HepG2 (cell line): ENCODE results near the gene SLC2A6. TPM values are rescaled to one million over a fixed set of nuclear protein-coding genes. Genes with fewer than 3 reads are reported as not detected.
A peak's percentile ranks its signal among the peaks of the same experiment; 100 is the strongest.

ENCODE experiments used
- ARHGAP35 ChIP-seq: sonication (generic); formaldehyde crosslinking; IDR thresholded peaks from 2 replicates; pipeline ENCODE4 v1.9.0; 2022; ENCODE audit warnings: mild to moderate bottlenecking, inconsistent platforms, moderate library complexity, missing genetic modification reagents, borderline replicate concordance
- DNMT1 ChIP-seq: sonication (generic); formaldehyde crosslinking; IDR thresholded peaks from 2 replicates; pipeline ENCODE4 v1.5.1; 2020; ENCODE audit warnings: mild to moderate bottlenecking, missing genetic modification reagents
- EEA1 ChIP-seq: sonication (generic); formaldehyde crosslinking; IDR thresholded peaks from 2 replicates; pipeline ENCODE4 v1.5.1; 2020; ENCODE audit warnings: mild to moderate bottlenecking, missing genetic modification reagents, borderline replicate concordance
- ERF ChIP-seq: IDR thresholded peaks from 2 replicates; pipeline ENCODE4 v1.6.1; 2018; ENCODE audit warnings: missing biosample characterization, missing genetic modification reagents
- HIVEP1 ChIP-seq: sonication (generic); formaldehyde crosslinking; IDR thresholded peaks from 2 replicates; pipeline ENCODE4 v1.4.0; 2020; ENCODE audit warnings: mild to moderate bottlenecking, missing genetic modification reagents
- IKZF4 ChIP-seq: sonication (generic); formaldehyde crosslinking; IDR thresholded peaks from 2 replicates; pipeline ENCODE4 v1.5.1; 2020; ENCODE audit warnings: borderline replicate concordance, mild to moderate bottlenecking, low read depth, missing genetic modification reagents; ENCODE audit errors: not compliant biosample characterization
- KDM6A ChIP-seq: IDR thresholded peaks from 2 replicates; pipeline ENCODE4 v1.6.1; 2016; ENCODE audit warnings: low read depth
- POGZ ChIP-seq: sonication (generic); formaldehyde crosslinking; IDR thresholded peaks from 2 replicates; pipeline ENCODE4 v1.4.0; 2020; ENCODE audit warnings: mild to moderate bottlenecking, missing genetic modification reagents
- RXRB ChIP-seq: IDR thresholded peaks from 2 replicates; pipeline ENCODE4 v1.6.1; 2016; ENCODE audit warnings: borderline replicate concordance, missing genetic modification reagents, missing compliant biosample characterization
- TCF7 ChIP-seq: sonication (generic); IDR thresholded peaks from 2 replicates; pipeline ENCODE4 v1.6.1; 2016; ENCODE audit warnings: antibody characterized with exemption, low read depth
- ZNF670 ChIP-seq: sonication (generic); formaldehyde crosslinking; IDR thresholded peaks from 2 replicates; pipeline ENCODE4 v1.8.0; 2022; ENCODE audit warnings: mild to moderate bottlenecking, missing genetic modification reagents, borderline replicate concordance
- ZNF781 ChIP-seq: sonication (generic); formaldehyde crosslinking; IDR thresholded peaks from 2 replicates; pipeline ENCODE4 v1.5.1; 2020; ENCODE audit warnings: borderline replicate concordance, mild to moderate bottlenecking, missing genetic modification reagents; ENCODE audit errors: not compliant biosample characterization
- ZNF879 ChIP-seq: sonication (generic); formaldehyde crosslinking; IDR thresholded peaks from 2 replicates; pipeline ENCODE4 v1.8.1; 2023; ENCODE audit warnings: missing genetic modification reagents
- polyA plus RNA-seq, 8 experiments: library from polyadenylated mRNA; depleted of rRNA in 3 of 8; stranded (reverse) in 7 of 8; unstranded in 1 of 8; fragments of >200 nt; fragmentation: Illumina TruSeq in 4 of 8; extraction: Trizol in 4 of 8; gene quantifications; 2 replicates each; pipeline versions ENCODE4 v1.2.1 to v1.2.3, GENCODE V29; 2011 to 2016; ENCODE audit warnings: low read depth in 4 of 8, missing spikeins in 1 of 8, mixed read lengths in 1 of 8; ENCODE audit not compliant: insufficient read depth in 1 of 8
- total RNA-seq, 5 experiments: library from RNA; depleted of rRNA; stranded (reverse); fragments of >200 nt; fragmentation: Illumina TruSeq; extraction: Trizol; gene quantifications; 2 replicates each; pipeline ENCODE4 v1.2.3, GENCODE V29; 2016; ENCODE audit warnings: low read depth in 1 of 5
- TF ChIP-seq, protein P1 (sequence below): sonication (generic); formaldehyde crosslinking; IDR thresholded peaks from 2 replicates; pipeline ENCODE4 v1.5.1; 2020; ENCODE audit warnings: mild to moderate bottlenecking, moderate library complexity, missing genetic modification reagents
- TF ChIP-seq, protein P2 (sequence below): sonication (generic); formaldehyde crosslinking; conservative IDR thresholded peaks from 2 replicates; pipeline ENCODE4 v1.4.0; 2020; ENCODE audit warnings: missing genetic modification reagents
- TF ChIP-seq, protein P3 (sequence below): sonication (generic); formaldehyde crosslinking; conservative IDR thresholded peaks from 2 replicates; pipeline ENCODE4 v1.4.0; 2020; ENCODE audit warnings: missing genetic modification reagents
- TF ChIP-seq, protein P4 (sequence below): sonication (generic); formaldehyde crosslinking; IDR thresholded peaks from 2 replicates; pipeline ENCODE4 v1.4.0; 2020; ENCODE audit warnings: missing genetic modification reagents, borderline replicate concordance
- TF ChIP-seq, protein P5 (sequence below): sonication (generic); formaldehyde crosslinking; IDR thresholded peaks from 2 replicates; pipeline ENCODE4 v1.4.0; 2020; ENCODE audit warnings: missing genetic modification reagents, borderline replicate concordance
- TF ChIP-seq, protein P6 (sequence below): IDR thresholded peaks from 2 replicates; pipeline ENCODE4 v1.6.1; 2012; ENCODE audit warnings: inconsistent platforms

The SLC2A6 gene
- total and polyA plus RNA-seq, 2 of the 13 experiments (the other 11 are each of a cell fraction or from before 2014, with no cell fraction given): 4.1 to 15.0 TPM

DNA sequence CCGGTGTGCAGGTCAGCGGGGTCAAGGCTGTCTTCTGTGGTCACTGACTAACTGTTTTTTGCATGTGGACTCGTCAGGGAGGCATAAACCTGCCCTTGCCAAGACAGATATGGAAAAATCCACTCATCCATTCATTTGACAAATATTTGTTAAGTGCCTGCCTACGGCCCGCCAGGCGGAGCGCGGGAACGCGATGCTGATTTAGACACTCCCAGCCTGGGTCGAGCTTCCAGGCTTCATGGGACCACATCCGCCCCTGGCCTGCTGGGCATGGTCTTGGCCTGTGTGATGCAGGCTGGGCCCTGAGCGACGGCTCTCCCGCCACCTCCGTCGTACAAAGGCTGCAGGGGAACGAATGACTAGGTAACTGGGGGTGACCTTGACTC, 27.7 kb upstream of the SLC2A6 start (continued):
- TF ChIP-seq, protein P1, sequence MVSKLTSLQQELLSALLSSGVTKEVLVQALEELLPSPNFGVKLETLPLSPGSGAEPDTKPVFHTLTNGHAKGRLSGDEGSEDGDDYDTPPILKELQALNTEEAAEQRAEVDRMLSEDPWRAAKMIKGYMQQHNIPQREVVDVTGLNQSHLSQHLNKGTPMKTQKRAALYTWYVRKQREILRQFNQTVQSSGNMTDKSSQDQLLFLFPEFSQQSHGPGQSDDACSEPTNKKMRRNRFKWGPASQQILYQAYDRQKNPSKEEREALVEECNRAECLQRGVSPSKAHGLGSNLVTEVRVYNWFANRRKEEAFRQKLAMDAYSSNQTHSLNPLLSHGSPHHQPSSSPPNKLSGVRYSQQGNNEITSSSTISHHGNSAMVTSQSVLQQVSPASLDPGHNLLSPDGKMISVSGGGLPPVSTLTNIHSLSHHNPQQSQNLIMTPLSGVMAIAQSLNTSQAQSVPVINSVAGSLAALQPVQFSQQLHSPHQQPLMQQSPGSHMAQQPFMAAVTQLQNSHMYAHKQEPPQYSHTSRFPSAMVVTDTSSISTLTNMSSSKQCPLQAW: peak; percentile 79
- TF ChIP-seq EEA1 (CRISPR knock-in tag): peak; percentile 87; the same call in 1 of the 2 replicates
- TF ChIP-seq, protein P2, sequence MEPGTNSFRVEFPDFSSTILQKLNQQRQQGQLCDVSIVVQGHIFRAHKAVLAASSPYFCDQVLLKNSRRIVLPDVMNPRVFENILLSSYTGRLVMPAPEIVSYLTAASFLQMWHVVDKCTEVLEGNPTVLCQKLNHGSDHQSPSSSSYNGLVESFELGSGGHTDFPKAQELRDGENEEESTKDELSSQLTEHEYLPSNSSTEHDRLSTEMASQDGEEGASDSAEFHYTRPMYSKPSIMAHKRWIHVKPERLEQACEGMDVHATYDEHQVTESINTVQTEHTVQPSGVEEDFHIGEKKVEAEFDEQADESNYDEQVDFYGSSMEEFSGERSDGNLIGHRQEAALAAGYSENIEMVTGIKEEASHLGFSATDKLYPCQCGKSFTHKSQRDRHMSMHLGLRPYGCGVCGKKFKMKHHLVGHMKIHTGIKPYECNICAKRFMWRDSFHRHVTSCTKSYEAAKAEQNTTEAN (CRISPR knock-in tag): peak; percentile 78
- TF ChIP-seq ARHGAP35 (CRISPR knock-in tag): 0 out of 2 replicates have a peak, but pooled peaks have one; percentile 34
- TF ChIP-seq, protein P3, sequence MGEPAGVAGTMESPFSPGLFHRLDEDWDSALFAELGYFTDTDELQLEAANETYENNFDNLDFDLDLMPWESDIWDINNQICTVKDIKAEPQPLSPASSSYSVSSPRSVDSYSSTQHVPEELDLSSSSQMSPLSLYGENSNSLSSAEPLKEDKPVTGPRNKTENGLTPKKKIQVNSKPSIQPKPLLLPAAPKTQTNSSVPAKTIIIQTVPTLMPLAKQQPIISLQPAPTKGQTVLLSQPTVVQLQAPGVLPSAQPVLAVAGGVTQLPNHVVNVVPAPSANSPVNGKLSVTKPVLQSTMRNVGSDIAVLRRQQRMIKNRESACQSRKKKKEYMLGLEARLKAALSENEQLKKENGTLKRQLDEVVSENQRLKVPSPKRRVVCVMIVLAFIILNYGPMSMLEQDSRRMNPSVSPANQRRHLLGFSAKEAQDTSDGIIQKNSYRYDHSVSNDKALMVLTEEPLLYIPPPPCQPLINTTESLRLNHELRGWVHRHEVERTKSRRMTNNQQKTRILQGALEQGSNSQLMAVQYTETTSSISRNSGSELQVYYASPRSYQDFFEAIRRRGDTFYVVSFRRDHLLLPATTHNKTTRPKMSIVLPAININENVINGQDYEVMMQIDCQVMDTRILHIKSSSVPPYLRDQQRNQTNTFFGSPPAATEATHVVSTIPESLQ: no peak
- peak; percentile 32 for TF ChIP-seq IKZF4
- 0 out of 2 replicates have a peak, but pooled peaks have one; percentile 80 for TF ChIP-seq ZNF879
- TF ChIP-seq, protein P4, sequence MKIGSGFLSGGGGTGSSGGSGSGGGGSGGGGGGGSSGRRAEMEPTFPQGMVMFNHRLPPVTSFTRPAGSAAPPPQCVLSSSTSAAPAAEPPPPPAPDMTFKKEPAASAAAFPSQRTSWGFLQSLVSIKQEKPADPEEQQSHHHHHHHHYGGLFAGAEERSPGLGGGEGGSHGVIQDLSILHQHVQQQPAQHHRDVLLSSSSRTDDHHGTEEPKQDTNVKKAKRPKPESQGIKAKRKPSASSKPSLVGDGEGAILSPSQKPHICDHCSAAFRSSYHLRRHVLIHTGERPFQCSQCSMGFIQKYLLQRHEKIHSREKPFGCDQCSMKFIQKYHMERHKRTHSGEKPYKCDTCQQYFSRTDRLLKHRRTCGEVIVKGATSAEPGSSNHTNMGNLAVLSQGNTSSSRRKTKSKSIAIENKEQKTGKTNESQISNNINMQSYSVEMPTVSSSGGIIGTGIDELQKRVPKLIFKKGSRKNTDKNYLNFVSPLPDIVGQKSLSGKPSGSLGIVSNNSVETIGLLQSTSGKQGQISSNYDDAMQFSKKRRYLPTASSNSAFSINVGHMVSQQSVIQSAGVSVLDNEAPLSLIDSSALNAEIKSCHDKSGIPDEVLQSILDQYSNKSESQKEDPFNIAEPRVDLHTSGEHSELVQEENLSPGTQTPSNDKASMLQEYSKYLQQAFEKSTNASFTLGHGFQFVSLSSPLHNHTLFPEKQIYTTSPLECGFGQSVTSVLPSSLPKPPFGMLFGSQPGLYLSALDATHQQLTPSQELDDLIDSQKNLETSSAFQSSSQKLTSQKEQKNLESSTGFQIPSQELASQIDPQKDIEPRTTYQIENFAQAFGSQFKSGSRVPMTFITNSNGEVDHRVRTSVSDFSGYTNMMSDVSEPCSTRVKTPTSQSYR (CRISPR knock-in tag): no peak
- TF ChIP-seq, protein P5, sequence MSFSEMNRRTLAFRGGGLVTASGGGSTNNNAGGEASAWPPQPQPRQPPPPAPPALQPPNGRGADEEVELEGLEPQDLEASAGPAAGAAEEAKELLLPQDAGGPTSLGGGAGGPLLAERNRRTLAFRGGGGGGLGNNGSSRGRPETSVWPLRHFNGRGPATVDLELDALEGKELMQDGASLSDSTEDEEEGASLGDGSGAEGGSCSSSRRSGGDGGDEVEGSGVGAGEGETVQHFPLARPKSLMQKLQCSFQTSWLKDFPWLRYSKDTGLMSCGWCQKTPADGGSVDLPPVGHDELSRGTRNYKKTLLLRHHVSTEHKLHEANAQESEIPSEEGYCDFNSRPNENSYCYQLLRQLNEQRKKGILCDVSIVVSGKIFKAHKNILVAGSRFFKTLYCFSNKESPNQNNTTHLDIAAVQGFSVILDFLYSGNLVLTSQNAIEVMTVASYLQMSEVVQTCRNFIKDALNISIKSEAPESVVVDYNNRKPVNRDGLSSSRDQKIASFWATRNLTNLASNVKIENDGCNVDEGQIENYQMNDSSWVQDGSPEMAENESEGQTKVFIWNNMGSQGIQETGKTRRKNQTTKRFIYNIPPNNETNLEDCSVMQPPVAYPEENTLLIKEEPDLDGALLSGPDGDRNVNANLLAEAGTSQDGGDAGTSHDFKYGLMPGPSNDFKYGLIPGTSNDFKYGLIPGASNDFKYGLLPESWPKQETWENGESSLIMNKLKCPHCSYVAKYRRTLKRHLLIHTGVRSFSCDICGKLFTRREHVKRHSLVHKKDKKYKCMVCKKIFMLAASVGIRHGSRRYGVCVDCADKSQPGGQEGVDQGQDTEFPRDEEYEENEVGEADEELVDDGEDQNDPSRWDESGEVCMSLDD (CRISPR knock-in tag): peak; percentile 76; the same call in 1 of the 2 replicates
- peak; percentile 17 for TF ChIP-seq POGZ (CRISPR knock-in tag)
- TF ChIP-seq ZNF670 (CRISPR knock-in tag): no peak
- peak; percentile 74; the same call in 1 of the 2 replicates for TF ChIP-seq ERF (CRISPR knock-in tag)
- peak; percentile 7; the same call in 1 of the 2 replicates for TF ChIP-seq TCF7
- TF ChIP-seq ZNF781 (CRISPR knock-in tag): peak; percentile 82
- peak; percentile 92 for TF ChIP-seq RXRB
- 0 out of 2 replicates have a peak, but pooled peaks have one; percentile 41 for TF ChIP-seq KDM6A (CRISPR knock-in tag)
- no peak for TF ChIP-seq DNMT1 (CRISPR knock-in tag)
- TF ChIP-seq, protein P6, sequence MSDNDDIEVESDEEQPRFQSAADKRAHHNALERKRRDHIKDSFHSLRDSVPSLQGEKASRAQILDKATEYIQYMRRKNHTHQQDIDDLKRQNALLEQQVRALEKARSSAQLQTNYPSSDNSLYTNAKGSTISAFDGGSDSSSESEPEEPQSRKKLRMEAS: peak; percentile 87
- TF ChIP-seq HIVEP1 (CRISPR knock-in tag): peak; percentile 77; the same call in 1 of the 2 replicates
